IMR-90 (cell line): ENCODE results near the gene MINAR1. TPM values are rescaled to one million over a fixed set of nuclear protein-coding genes. Genes with fewer than 3 reads are reported as not detected.

Experiments used
- ATAC-seq: fragments of 200-7000 bp; cut with Tn5 transposase; 2 replicates; pipeline ENCODE4 v1.9.1; 2020; ENCODE audit warnings: low read depth, mild to moderate bottlenecking, moderate library complexity
- BruUV-seq: library from RNA; stranded (reverse); fragments of 400-500 nt; replicated peaks from 2 replicates; lab custom pipeline; 2021; lab: Mats Ljungman, UMichigan
- CTCF ChIA-PET: fragments of 300-600 bp; formaldehyde crosslinking; extraction: SDS; loops from one replicate; lab custom pipeline; 2021; ENCODE audit warnings: antibody characterized with exemption; lab: Yijun Ruan, JAX
- POLR2A ChIA-PET: fragments of 300-600 bp; sonication (Branson Sonifier 250); formaldehyde crosslinking; loops from one replicate; lab custom pipeline; 2022; ENCODE audit warnings: antibody characterized with exemption; ENCODE audit not compliant: unreplicated experiment; lab: Charles Lee
- DNase-seq: peaks from one replicate; pipeline ENCODE4 v3.0.0; 2013
- H2AFZ ChIP-seq: replicated peaks from 2 replicates; pipeline ENCODE3; 2013; ENCODE audit warnings: low read length, mild to moderate bottlenecking; ENCODE audit not compliant: poor library complexity
- H2AK5ac ChIP-seq: 2 replicates; pipeline ENCODE4 v1.6.1; 2013; ENCODE audit warnings: low read depth, low read length, inconsistent platforms
- H2AK9ac ChIP-seq: replicated peaks from 2 replicates; pipeline ENCODE3; 2013; ENCODE audit warnings: mild to moderate bottlenecking, low read depth, low read length, moderate library complexity; ENCODE audit not compliant: poor library complexity
- H2BK120ac ChIP-seq: 2 replicates; pipeline ENCODE4 v1.6.1; 2013; ENCODE audit warnings: low read depth, low read length, inconsistent platforms
- H2BK15ac ChIP-seq: 3 replicates; pipeline ENCODE4 v1.6.1; 2013; ENCODE audit warnings: low read depth, low read length, inconsistent platforms
- H2BK20ac ChIP-seq: 2 replicates; pipeline ENCODE4 v1.6.1; 2013; ENCODE audit warnings: low read depth, mild to moderate bottlenecking, inconsistent platforms, low read length, moderate library complexity
- H2BK5ac ChIP-seq: 2 replicates; pipeline ENCODE4 v1.6.1; 2013; ENCODE audit warnings: mild to moderate bottlenecking, low read depth, low read length, inconsistent platforms; ENCODE audit not compliant: poor library complexity, severe bottlenecking
- H3K14ac ChIP-seq: replicated peaks from 2 replicates; pipeline ENCODE4 v1.6.1; 2013; ENCODE audit warnings: low read depth, low read length, inconsistent platforms
- H3K18ac ChIP-seq: 2 replicates; pipeline ENCODE4 v1.6.1; 2013; ENCODE audit warnings: low read depth, low read length, control low read depth
- H3K23ac ChIP-seq: 2 replicates; pipeline ENCODE4 v1.6.1; 2013; ENCODE audit warnings: low read depth, low read length, inconsistent platforms
- H3K27ac ChIP-seq: 2 replicates; pipeline ENCODE4 v1.5.1; 2013; ENCODE audit warnings: mild to moderate bottlenecking, control low read depth, low read length; ENCODE audit not compliant: insufficient read depth
- H3K27me3 ChIP-seq: 2 replicates; pipeline ENCODE4 v1.6.1; 2013; ENCODE audit warnings: low read length; ENCODE audit not compliant: control insufficient read depth, insufficient read depth
- H3K36me3 ChIP-seq: 2 replicates; pipeline ENCODE4 v1.6.1; 2013; ENCODE audit warnings: low read length, mixed read lengths; ENCODE audit not compliant: control insufficient read depth, insufficient read depth
- H3K4ac ChIP-seq: 2 replicates; pipeline ENCODE4 v1.6.1; 2013; ENCODE audit warnings: low read depth, low read length, inconsistent platforms
- H3K4me1 ChIP-seq: 2 replicates; pipeline ENCODE4 v1.6.1; 2013; ENCODE audit warnings: low read length, mixed read lengths; ENCODE audit not compliant: control insufficient read depth, insufficient read depth
- H3K4me2 ChIP-seq: 2 replicates; pipeline ENCODE4 v1.6.1; 2013; ENCODE audit warnings: low read depth, mild to moderate bottlenecking, control low read depth, low read length, moderate library complexity
- H3K4me3 ChIP-seq: 2 replicates; pipeline ENCODE4 v1.5.1; 2013; ENCODE audit warnings: low read depth, mild to moderate bottlenecking, control low read depth, low read length, moderate library complexity; ENCODE audit not compliant: insufficient read depth
- H3K56ac ChIP-seq: 2 replicates; pipeline ENCODE4 v1.6.1; 2013; ENCODE audit warnings: low read length, inconsistent platforms; ENCODE audit not compliant: insufficient read depth; ENCODE audit errors: extremely low read depth
- H3K79me1 ChIP-seq, 2 experiments: 2 replicates each; pipeline ENCODE4 v1.6.1; 2013; ENCODE audit warnings: low read length in 2 of 2, inconsistent platforms in 1 of 2, low read depth in 1 of 2
- H3K9ac ChIP-seq: 2 replicates; pipeline ENCODE4 v1.6.1; 2013; ENCODE audit warnings: low read depth, low read length, control low read depth
- H3K9me1 ChIP-seq: 2 replicates; pipeline ENCODE4 v1.6.1; 2013; ENCODE audit warnings: low read length, inconsistent platforms; ENCODE audit not compliant: insufficient read depth
- H3K9me3 ChIP-seq: 2 replicates; pipeline ENCODE4 v1.6.1; 2013; ENCODE audit warnings: low read length; ENCODE audit not compliant: control insufficient read depth, insufficient read depth
- H4K20me1 ChIP-seq: 2 replicates; pipeline ENCODE4 v1.6.1; 2013; ENCODE audit warnings: low read length, inconsistent platforms; ENCODE audit not compliant: insufficient read depth
- H4K5ac ChIP-seq: 2 replicates; pipeline ENCODE4 v1.6.1; 2013; ENCODE audit warnings: mild to moderate bottlenecking, low read depth, low read length, control low read depth
- H4K8ac ChIP-seq, 2 experiments: 2 replicates each; pipeline ENCODE4 v1.6.1; 2013; ENCODE audit warnings: low read depth in 2 of 2, low read length in 2 of 2, control low read depth in 1 of 2, inconsistent platforms in 1 of 2
- H4K91ac ChIP-seq: 2 replicates; pipeline ENCODE4 v1.6.1; 2013; ENCODE audit warnings: low read depth, low read length, inconsistent platforms; ENCODE audit not compliant: insufficient read depth
- BHLHE40 ChIP-seq: fragments of 150-350 bp; IDR thresholded peaks from 2 replicates; pipeline ENCODE4 v1.6.1; 2016; ENCODE audit warnings: mild to moderate bottlenecking, low read depth, low read length
- CEBPB ChIP-seq: IDR thresholded peaks from 2 replicates; pipeline ENCODE4 v1.6.1; 2012; ENCODE audit warnings: low read depth, low read length, improper control_type of control experiment
- CHD1 ChIP-seq: IDR thresholded peaks from 2 replicates; pipeline ENCODE4 v1.6.1; 2012; ENCODE audit warnings: low read depth, low read length, improper control_type of control experiment
- FOS ChIP-seq: fragments of 150-350 bp; IDR thresholded peaks from 2 replicates; pipeline ENCODE4 v1.6.1; 2016; ENCODE audit warnings: low read depth, low read length
- MXI1 ChIP-seq: IDR thresholded peaks from 2 replicates; pipeline ENCODE4 v1.6.1; 2012; ENCODE audit warnings: low read depth, mild to moderate bottlenecking, low read length, moderate library complexity, borderline replicate concordance
- NFE2L2 ChIP-seq: fragments of 150-350 bp; IDR thresholded peaks from 2 replicates; pipeline ENCODE4 v1.6.1; 2016; ENCODE audit warnings: low read depth, mild to moderate bottlenecking, low read length
- POLR2A ChIP-seq: IDR thresholded peaks from 2 replicates; pipeline ENCODE4 v1.6.1; 2012; ENCODE audit warnings: mild to moderate bottlenecking, low read depth, low read length
- RAD21 ChIP-seq: IDR thresholded peaks from 2 replicates; pipeline ENCODE4 v1.6.1; 2012; ENCODE audit warnings: low read length, improper control_type of control experiment
- RCOR1 ChIP-seq: IDR thresholded peaks from 2 replicates; pipeline ENCODE4 v1.6.1; 2012; ENCODE audit warnings: mild to moderate bottlenecking, low read length, improper control_type of control experiment; ENCODE audit not compliant: insufficient replicate concordance
- RFX5 ChIP-seq: IDR thresholded peaks from 2 replicates; pipeline ENCODE4 v1.8.0; 2012; ENCODE audit warnings: low read depth, mild to moderate bottlenecking, low read length, moderate library complexity
- SMC3 ChIP-seq: fragments of 150-350 bp; IDR thresholded peaks from 2 replicates; pipeline ENCODE4 v1.6.1; 2016; ENCODE audit warnings: low read depth, mild to moderate bottlenecking, antibody characterized with exemption, low read length, moderate library complexity
- USF2 ChIP-seq: fragments of 150-350 bp; IDR thresholded peaks from 2 replicates; pipeline ENCODE4 v1.6.1; 2017; ENCODE audit warnings: mild to moderate bottlenecking, antibody characterized with exemption, low read length, low read depth
- WGBS, 2 experiments: methylation state at CpG; one replicate each; pipeline versions ENCODE4 v1.1.5 to v1.1.7; 2013; ENCODE audit warnings: missing lambda C conversion rate in 2 of 2; ENCODE audit not compliant: insufficient read length in 1 of 2; ENCODE audit errors: extremely low coverage in 2 of 2; 5-methylcytosine and 5-hydroxymethylcytosine counted together
- dilution Hi-C: fragments of 300-500 bp; cut with HindIII; formaldehyde crosslinking; loops from one replicate; pipeline ENCODE4 v1.14.3; 2018; ENCODE audit warnings: low sequenced_read_pairs; ENCODE audit not compliant: unreplicated experiment
- in situ Hi-C: fragments of 300-500 bp; cut with MboI; formaldehyde crosslinking; loops from 3 replicates; pipeline ENCODE4 v1.14.3; 2019; ENCODE audit warnings: low sequenced_read_pairs, inconsistent platforms, mixed read lengths
- intact Hi-C: fragments of 100-400 bp; cut with micrococcal nuclease; formaldehyde crosslinking; loops from 2 replicates; pipeline ENCODE4 v1.10.0; 2022
- polyA plus RNA-seq, 3 experiments: library from polyadenylated mRNA; depleted of rRNA; stranded (reverse); fragments of >200 nt; gene quantifications; 2 replicates each; pipeline ENCODE4 v1.2.3, GENCODE V29; 2012; ENCODE audit warnings: low replicate concordance in 1 of 3
- total RNA-seq: library from RNA; depleted of rRNA; stranded (reverse); fragments of >200 nt; gene quantifications from 2 replicates; pipeline ENCODE4 v1.2.3, GENCODE V29; 2012
- TF ChIP-seq, protein P1 (sequence below): conservative IDR thresholded peaks from 2 replicates; pipeline ENCODE4 v1.5.1; 2012; ENCODE audit warnings: mild to moderate bottlenecking, low read depth, low read length, improper control_type of control experiment
- TF ChIP-seq, protein P2 (sequence below): fragments of 150-350 bp; IDR thresholded peaks from 2 replicates; pipeline ENCODE4 v1.6.1; 2016; ENCODE audit warnings: low read depth, mild to moderate bottlenecking, low read length, moderate library complexity, borderline replicate concordance

MINAR1 gene
- total and polyA plus RNA-seq, 2 of the 4 experiments (the other 2 are of a cell fraction), result 0.65 to 1.6 TPM

GRCh38 chr15:79408041-79408440 is 24.1 kb upstream of the MINAR1 start:
- no peak overlapping the region for H3K18ac ChIP-seq
- H3K14ac ChIP-seq, result no peak overlapping the region
- DNase-seq (no peak), ATAC-seq (peak; percentile 40)
- no peak overlapping the region for H2BK120ac ChIP-seq
- CTCF ChIA-PET, result no interaction called here
- BruUV-seq, result no TSS peak
- no peak overlapping the region for H3K4ac ChIP-seq
- peaks cover 3% of the 10 kb centered on the region; the same call in 1 of the 2 replicates for H3K4me1 ChIP-seq
- in situ Hi-C loops (no loop called here), dilution Hi-C loops (no loop called here), intact Hi-C loops (no loop called here)
- WGBS, 2 experiments, result 94% methylated on average over 2 of the region's 5 CpGs; no CpG with 5 or more reads in 1 of the 2 experiments
- no peak overlapping the region for H3K23ac ChIP-seq
- H2AFZ ChIP-seq, result no peak overlapping the region
- no peak overlapping the region for H3K4me3 ChIP-seq
- no peak overlapping the region for H3K56ac ChIP-seq
- H3K9me3 ChIP-seq, result no peaks in the 10 kb centered on the region
- H3K4me2 ChIP-seq, result no peak overlapping the region
- H4K8ac ChIP-seq, result no peak overlapping the region
- no peak overlapping the region for H2AK5ac ChIP-seq
- TF ChIP-seq POLR2A (no peak), SMC3 (no peak), MXI1 (no peak), BHLHE40 (no peak), FOS (no peak), USF2 (no peak), RCOR1 (no peak), RFX5 (no peak), RAD21 (no peak), CEBPB (no peak), CHD1 (no peak), NFE2L2 (no peak)
- TF ChIP-seq, protein P1, sequence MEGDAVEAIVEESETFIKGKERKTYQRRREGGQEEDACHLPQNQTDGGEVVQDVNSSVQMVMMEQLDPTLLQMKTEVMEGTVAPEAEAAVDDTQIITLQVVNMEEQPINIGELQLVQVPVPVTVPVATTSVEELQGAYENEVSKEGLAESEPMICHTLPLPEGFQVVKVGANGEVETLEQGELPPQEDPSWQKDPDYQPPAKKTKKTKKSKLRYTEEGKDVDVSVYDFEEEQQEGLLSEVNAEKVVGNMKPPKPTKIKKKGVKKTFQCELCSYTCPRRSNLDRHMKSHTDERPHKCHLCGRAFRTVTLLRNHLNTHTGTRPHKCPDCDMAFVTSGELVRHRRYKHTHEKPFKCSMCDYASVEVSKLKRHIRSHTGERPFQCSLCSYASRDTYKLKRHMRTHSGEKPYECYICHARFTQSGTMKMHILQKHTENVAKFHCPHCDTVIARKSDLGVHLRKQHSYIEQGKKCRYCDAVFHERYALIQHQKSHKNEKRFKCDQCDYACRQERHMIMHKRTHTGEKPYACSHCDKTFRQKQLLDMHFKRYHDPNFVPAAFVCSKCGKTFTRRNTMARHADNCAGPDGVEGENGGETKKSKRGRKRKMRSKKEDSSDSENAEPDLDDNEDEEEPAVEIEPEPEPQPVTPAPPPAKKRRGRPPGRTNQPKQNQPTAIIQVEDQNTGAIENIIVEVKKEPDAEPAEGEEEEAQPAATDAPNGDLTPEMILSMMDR, result no peak
- TF ChIP-seq, protein P2, sequence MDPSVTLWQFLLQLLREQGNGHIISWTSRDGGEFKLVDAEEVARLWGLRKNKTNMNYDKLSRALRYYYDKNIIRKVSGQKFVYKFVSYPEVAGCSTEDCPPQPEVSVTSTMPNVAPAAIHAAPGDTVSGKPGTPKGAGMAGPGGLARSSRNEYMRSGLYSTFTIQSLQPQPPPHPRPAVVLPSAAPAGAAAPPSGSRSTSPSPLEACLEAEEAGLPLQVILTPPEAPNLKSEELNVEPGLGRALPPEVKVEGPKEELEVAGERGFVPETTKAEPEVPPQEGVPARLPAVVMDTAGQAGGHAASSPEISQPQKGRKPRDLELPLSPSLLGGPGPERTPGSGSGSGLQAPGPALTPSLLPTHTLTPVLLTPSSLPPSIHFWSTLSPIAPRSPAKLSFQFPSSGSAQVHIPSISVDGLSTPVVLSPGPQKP, result no peak
- no peaks in the 10 kb centered on the region for H4K20me1 ChIP-seq
- POLR2A ChIA-PET, result no interaction called here
- no peak overlapping the region for H3K9ac ChIP-seq
- no peaks in the 10 kb centered on the region for H3K79me1 ChIP-seq
- no peak overlapping the region for H2BK5ac ChIP-seq
- H4K91ac ChIP-seq, result no peak overlapping the region
- H3K36me3 ChIP-seq, result peaks cover 4% of the 10 kb centered on the region; the same call in 1 of the 2 replicates
- H2AK9ac ChIP-seq, result no peak overlapping the region
- H2BK15ac ChIP-seq, result no peak overlapping the region
- no peak overlapping the region for H3K27ac ChIP-seq
- H2BK20ac ChIP-seq, result no peak overlapping the region
- H4K5ac ChIP-seq, result no peak overlapping the region
- H3K9me1 ChIP-seq, result peaks cover 7% of the 10 kb centered on the region; the same call in 1 of the 2 replicates
- H3K27me3 ChIP-seq, result no peaks in the 10 kb centered on the region
